Activated CD4-positive, CD25-positive, alpha-beta regulatory T cell treated with anti-CD3 and anti-CD28 coated beads, Interleukin-2, amount 50 U/mL, for 72 hours (primary cell): Measurements from ENCODE around the gene CST9.
"Not testable (repeated sequence)": the region's sequence is repeated elsewhere in the genome, so short reads cannot be mapped to it uniquely, and the experiment has no call there.

Experiments used
- DNase-seq: peaks from one replicate; pipeline ENCODE4 v3.0.0; 2021

Gene CST9

GRCh38 chr20:23636908-23637281 lies 31.2 kb upstream of the CST9 start:
- DNase-seq: no peak

- DNase-seq: no peak
These were observed 30.6 kb upstream of the CST9 start for GRCh38 chr20:23636182-23636907.

GRCh38 chr20:23635768-23636090 lies 30.0 kb upstream of the CST9 start:
- not testable (repeated sequence) for DNase-seq

- no peak for DNase-seq
These were observed 29.5 kb upstream of the CST9 start for GRCh38 chr20:23634985-23635767.

DNA sequence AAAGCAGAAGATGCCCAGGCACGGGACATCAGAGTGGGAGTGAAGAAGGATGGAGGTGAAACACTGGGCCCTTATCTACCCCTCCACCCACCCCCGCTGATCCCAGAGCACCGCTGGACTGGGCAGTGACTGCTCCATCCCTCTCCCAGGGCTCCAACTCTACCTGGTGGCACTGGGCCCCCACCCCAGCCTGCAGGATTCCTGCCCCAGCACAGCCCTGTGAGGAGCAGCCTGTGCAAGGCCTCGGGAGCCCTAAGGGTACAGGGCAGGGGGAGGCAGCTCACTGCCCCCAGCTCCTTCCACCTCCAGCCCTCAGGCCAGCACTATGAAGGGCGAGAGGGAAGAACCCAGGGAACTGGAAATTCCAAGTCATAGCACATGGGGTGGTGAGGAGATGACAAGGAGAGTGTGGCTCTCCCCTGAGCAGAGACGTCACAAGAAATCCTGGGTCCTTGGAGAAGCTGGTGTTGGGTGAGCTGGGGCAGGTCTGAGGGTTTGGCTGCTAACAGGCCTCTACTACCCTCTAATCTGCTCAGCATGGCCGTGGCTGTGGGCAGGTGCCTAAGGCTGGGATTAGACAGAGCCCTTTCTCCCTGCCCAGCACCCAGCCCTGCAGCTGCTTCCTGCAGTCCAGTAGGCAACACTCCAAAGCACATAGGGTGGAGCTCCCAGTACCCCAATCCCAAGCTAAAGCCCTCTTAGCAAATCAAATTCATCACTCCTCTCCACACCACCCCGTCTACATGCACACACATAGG lies 28.5 kb upstream of the CST9 start:
- DNase-seq: no peak

- DNase-seq: no peak
These were observed 27.2 kb upstream of the CST9 start for GRCh38 chr20:23632711-23633573.

DNA sequence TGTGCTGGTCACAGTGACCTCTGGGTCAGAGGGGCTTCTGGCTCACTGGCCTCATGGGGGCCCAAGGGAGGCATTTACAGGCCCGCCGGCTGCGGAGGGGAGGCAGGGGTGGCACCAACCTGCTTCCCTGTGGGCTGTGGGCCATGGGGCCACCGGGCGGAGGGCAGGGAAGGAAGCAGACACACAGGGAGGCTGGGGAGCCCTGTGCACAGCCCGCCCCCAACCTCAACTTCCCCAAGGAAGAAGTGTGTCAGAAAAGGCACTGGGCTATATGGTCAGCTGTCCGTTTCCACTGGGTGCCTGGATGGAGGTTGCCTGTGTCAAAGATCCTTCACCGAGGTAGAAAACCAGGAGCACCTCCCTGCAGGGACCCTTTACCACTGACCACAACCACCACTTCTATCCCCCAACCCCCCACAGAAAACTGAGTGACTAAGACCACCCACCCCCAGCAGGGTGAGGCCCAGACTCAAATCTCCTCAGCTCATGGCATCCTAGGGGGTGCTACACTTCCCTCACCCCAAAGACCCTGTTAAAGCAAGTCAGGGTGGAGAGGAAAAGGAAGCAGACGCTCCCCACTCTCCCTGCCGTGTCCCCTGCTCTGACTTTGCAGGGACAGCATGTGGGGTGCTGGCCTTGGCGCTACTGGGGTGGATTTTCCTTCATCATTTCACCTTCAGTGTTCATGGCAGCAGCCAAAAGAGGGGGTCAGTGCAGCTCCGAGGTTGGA lies 26.4 kb upstream of the CST9 start:
- no peak for DNase-seq

DNA sequence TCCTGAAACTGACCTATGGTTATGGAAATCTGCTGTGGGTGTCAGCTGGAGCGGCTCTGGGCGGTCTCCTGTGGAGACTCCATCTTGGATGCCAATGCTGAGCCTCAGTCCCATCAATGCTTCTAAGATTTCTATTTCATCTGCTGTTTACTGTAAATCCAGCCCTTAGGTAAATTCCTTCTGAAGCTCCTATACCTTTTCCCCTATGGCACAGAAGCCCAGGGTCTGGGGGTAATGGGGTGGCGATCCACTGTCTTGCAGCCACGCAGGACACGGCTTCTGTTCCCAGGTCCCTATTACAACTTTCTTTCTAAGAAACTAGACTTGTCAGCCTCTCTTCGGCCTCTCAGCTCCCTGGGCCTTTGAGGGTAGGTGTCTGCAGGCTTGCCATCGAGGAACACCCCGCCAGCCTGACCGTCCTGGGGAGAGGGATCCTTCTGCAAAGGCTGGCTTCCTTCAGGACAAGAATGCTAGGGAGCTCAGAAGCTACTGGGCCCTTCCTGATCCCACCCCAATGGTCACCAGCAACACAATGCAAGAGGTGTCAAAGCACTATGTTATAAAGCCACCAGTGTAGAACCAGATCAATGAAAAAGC lies 25.6 kb upstream of the CST9 start:
- no peak for DNase-seq

DNA sequence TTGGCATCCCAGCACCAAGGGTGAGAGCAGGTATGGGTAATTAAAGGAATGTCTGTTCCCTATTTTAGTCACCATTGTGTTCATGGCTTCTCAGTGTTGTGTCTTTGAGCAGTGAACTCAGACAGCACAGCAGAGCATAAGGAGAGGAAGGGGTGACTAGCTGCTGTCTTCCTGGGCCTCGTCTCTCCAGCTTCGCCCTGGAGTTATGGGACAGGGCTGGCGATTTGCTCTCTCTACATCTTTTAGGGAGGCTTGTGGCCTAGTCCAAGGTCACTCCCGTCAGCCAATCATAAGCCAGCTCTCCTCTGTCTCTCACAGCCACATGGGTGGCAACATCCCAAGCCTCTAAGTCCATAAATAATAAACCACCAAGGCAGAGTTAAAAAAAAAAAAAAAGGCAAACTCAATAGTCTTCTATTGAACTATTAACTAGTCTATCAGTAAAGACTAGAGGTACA lies 24.7 kb upstream of the CST9 start:
- DNase-seq: no peak

GRCh38 chr20:23629542-23630391 lies 24.1 kb upstream of the CST9 start:
- no peak for DNase-seq

GRCh38 chr20:23629017-23629541 lies 23.4 kb upstream of the CST9 start:
- no peak for DNase-seq

DNA sequence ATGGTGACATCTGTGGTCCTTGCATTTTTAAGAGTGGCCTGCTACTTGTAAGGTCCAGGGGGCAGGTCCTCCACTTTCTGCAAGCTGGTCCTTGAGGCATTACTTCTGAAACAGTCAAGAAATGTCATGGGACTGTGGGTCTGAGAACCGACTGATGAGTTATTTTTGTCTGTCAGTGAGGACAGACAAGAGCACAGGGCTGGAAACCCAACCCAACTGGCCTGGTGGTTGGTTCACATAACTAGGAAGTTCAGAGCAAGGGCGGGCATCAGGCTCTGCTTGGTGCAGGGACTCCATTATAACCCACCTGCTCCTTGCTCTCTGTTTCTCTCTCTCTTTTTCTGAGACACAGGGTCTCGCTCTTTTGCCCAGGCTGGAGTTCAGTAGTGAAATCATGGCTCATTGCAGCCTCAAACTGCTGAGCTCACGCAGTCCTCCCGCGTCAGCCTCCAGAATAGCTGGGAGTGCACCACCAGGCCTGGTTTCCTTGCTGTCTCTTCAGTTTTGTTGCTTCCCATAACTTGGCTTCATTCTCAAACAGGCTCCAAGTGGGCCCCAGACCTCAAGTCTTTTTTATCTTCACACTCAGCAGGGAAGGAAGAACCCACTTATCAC lies 22.8 kb upstream of the CST9 start:
- DNase-seq: no peak

GRCh38 chr20:23627501-23627900 lies 21.8 kb upstream of the CST9 start:
- DNase-seq: no peak

DNA sequence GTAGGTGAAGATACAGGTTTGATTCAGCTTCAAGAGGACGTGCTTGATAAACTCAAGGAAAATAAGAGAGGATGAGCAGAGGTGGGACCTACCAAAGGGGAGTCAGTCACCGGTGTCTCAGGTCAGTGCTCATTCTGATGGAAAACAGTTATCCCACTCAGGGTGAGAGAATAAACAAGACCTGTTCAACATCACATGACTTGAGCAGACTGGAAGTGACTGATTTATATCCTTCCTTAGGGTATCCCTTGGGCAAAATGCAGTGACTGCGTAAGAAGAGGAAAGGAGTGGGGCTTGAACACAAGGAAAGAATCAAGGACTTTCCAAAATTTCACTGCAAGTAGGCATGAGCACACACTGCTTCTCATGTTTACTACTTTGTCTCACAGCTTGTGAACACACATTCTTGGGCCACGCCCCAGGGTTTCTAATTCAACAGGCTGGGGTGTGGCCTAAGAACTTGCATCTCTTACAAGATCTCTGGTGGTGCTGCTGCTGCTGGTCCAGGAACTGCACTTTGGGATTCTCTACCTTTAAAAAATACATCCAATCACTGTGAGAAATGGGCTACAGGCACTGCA lies 20.4 kb upstream of the CST9 start:
- no peak for DNase-seq

DNA sequence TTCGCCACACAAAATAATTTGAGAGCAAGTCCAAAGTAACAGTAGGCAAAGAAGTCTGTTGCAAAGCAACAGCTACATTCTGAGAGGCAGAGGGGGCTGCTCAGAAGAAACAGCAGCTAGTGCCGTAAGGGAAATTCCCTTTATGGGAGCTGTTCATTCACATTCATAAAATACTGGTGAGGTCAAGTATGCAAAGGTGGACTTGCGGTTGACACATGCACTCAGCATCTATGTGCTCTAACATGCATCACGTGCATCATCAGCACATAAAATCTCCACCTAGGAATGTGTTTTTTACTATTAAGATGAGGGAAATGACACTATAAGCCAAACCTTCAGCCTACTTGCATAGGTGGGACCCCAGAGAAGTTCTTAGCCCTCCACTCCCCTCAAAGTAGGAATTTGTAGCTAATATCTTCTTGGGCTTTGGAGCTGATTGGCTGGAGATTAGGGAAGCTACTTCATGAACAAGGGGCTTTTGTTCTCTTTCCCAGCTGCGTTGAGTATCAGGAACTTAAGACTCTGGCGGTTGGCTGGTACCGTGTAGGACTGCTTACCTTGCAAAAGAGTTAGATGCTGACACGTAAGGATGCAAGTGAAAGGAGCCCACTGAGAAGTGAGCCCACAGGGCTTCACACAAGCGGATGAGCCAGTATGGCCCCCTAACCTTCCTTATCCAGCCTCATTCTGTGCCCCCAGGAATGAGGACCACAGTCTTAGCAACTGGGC lies 19.7 kb upstream of the CST9 start:
- DNase-seq: no peak

DNA sequence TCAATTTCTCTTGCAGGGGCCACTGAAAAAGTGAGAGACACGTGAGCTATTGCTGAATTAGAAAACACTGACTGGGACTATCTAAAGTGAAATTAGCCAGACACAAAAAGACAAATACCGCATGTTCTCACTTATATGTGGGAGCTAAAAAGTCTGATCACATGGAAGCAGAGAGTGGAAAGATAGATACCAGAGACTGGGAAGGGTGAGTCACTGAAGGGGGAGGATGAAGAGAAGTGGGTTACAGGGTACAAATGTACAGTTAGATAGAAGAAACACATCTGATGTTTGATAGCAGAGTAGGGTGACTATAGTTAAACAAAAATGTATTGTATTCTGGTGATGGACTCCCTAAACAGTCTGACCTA lies 18.6 kb upstream of the CST9 start:
- no peak for DNase-seq

DNA sequence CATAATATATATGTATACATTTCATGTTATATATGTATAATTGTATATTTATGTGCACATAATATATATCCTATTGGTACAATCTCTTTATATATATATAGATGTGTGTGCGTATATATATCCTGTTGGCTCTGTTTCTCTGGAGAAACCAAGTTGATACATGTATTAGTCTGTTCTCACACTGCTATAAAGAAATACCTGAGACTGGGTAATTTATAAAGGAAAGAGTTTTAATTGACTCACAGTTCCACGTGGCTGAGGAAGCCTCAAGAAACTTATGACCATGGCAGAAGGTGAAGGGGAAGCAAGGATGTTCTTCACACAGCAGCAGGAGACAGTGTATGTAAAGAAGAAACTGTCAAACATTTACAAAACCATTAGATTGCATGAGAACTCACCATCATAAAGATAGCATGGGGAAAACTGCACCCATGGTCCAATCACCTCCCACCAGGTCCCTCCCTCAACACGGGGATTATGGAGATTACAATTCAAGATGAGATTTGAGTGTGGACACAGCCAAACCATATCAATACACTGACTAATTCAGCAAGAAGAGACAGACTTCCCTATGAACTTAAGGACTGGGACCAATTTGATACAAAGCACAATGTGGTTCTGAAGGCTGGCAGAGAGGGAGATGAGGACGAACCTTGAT lies 18.1 kb upstream of the CST9 start:
- no peak for DNase-seq

- DNase-seq: no peak
These were observed 17.2 kb upstream of the CST9 start for GRCh38 chr20:23622839-23623343.
